GM12878 (cell line): ENCODE results near the gene TTLL6. TPM values are rescaled to one million over a fixed set of nuclear protein-coding genes. Genes with fewer than 3 reads are reported as not detected.
"Not testable (repeated sequence)": the region's sequence is repeated elsewhere in the genome, so short reads cannot be mapped to it uniquely, and the experiment has no call there.

Source experiments
- ATAC-seq: fragments of 200-7000 bp; cut with Tn5 transposase; 3 replicates; pipeline ENCODE4 v1.9.1; 2020; ENCODE audit warnings: mild to moderate bottlenecking, moderate library complexity
- BruUV-seq: library from RNA; stranded (reverse); fragments of 400-500 nt; replicated peaks from 2 replicates; lab custom pipeline; 2021; lab: Mats Ljungman, UMichigan
- CTCF ChIA-PET: fragments of 300-600 bp; sonication (Branson Sonifier 250); formaldehyde crosslinking; extraction: SDS; loops from one replicate; lab custom pipeline; 2021; ENCODE audit warnings: inconsistent platforms; lab: Yijun Ruan, JAX
- POLR2A ChIA-PET: fragments of 350-600 bp; formaldehyde crosslinking; extraction: SDS; loops from one replicate; lab custom pipeline; 2021; ENCODE audit warnings: inconsistent platforms; lab: Charles Lee
- RAD21 ChIA-PET: fragments of 300-600 bp; sonication (Branson Sonifier 250); formaldehyde crosslinking; loops from one replicate; lab custom pipeline; 2023; ENCODE audit warnings: antibody characterized with exemption; ENCODE audit not compliant: unreplicated experiment; lab: Charles Lee
- SMC1A ChIA-PET: fragments of 300-600 bp; sonication (Branson Sonifier 250); formaldehyde crosslinking; loops from one replicate; lab custom pipeline; 2023; ENCODE audit not compliant: unreplicated experiment, uncharacterized antibody; lab: Charles Lee
- DNase-seq: peaks from one replicate; pipeline ENCODE4 v3.0.0-alpha.2; 2011; ENCODE audit warnings: low read depth, low spot score
- FAIRE-seq: peaks from 3 replicates; lab custom pipeline; 2011; peaks lifted over from hg19 to GRCh38; lab: Jason Lieb, UNC
- H2AFZ ChIP-seq: 2 replicates; pipeline ENCODE4 v1.6.0; 2011; ENCODE audit warnings: low read depth, low read length, control low read depth; ENCODE audit not compliant: control insufficient read depth
- H3K27ac ChIP-seq: 2 replicates; pipeline ENCODE4 v1.5.1; 2011; ENCODE audit warnings: control low read depth; ENCODE audit not compliant: control insufficient read depth, insufficient read depth
- H3K27me3 ChIP-seq, 2 experiments: replicated peaks in 1 of 2; 2 replicates each; pipeline versions ENCODE4 v1.6.0 to v1.6.1; 2011; ENCODE audit warnings: low read length in 1 of 2; ENCODE audit not compliant: control insufficient read depth in 2 of 2, insufficient read depth in 2 of 2
- H3K36me3 ChIP-seq, 2 experiments: 2 replicates each; pipeline ENCODE4 v1.5.1; 2011; ENCODE audit warnings: low read length in 1 of 2; ENCODE audit not compliant: control insufficient read depth in 2 of 2, insufficient read depth in 2 of 2
- H3K4me1 ChIP-seq: 2 replicates; pipeline ENCODE4 v1.6.1; 2011; ENCODE audit warnings: mild to moderate bottlenecking, low read length, moderate library complexity, mixed read lengths; ENCODE audit not compliant: control insufficient read depth, insufficient read depth
- H3K4me2 ChIP-seq: 2 replicates; pipeline ENCODE4 v1.6.0; 2011; ENCODE audit warnings: control low read depth; ENCODE audit not compliant: control insufficient read depth, insufficient read depth
- H3K4me3 ChIP-seq: fragments of 200-600 bp; sonication (generic); 2 replicates; pipeline ENCODE4 v1.5.1; 2016
- H3K79me2 ChIP-seq: 2 replicates; pipeline ENCODE4 v1.6.0; 2011; ENCODE audit warnings: low read length; ENCODE audit not compliant: control insufficient read depth, insufficient read depth
- H3K9ac ChIP-seq: 2 replicates; pipeline ENCODE4 v1.8.0; 2011; ENCODE audit warnings: low read length, control low read depth, mixed read lengths; ENCODE audit not compliant: control insufficient read depth, insufficient read depth
- H3K9me3 ChIP-seq: replicated peaks from 3 replicates; pipeline ENCODE4 v1.5.1; 2011; ENCODE audit warnings: mild to moderate bottlenecking, low read length; ENCODE audit not compliant: control insufficient read depth, insufficient read depth
- H4K20me1 ChIP-seq: 2 replicates; pipeline ENCODE4 v1.6.0; 2011; ENCODE audit not compliant: control insufficient read depth, insufficient read depth
- ATF7 ChIP-seq: fragments of 450-650 bp; IDR thresholded peaks from 2 replicates; pipeline ENCODE4 v1.6.1; 2016; ENCODE audit warnings: low read depth, mild to moderate bottlenecking
- CBFB ChIP-seq: IDR thresholded peaks from 2 replicates; pipeline ENCODE4 v1.6.1; 2016; ENCODE audit warnings: antibody characterized with exemption, low read depth
- DPF2 ChIP-seq: fragments of 450-650 bp; IDR thresholded peaks from 2 replicates; pipeline ENCODE4 v1.6.1; 2017; ENCODE audit warnings: mild to moderate bottlenecking
- EED ChIP-seq: sonication (generic); IDR thresholded peaks from 2 replicates; pipeline ENCODE4 v1.6.1; 2016; ENCODE audit warnings: antibody characterized with exemption, low read depth
- EP300 ChIP-seq, 2 experiments: fragments of 150-350 bp in 1 of 2; IDR thresholded peaks; 2 replicates each; pipeline ENCODE4 v1.6.1; 2011 to 2012; ENCODE audit warnings: low read depth in 2 of 2, low read length in 2 of 2, borderline replicate concordance in 1 of 2, improper control_type of control experiment in 1 of 2, inconsistent platforms in 1 of 2; ENCODE audit not compliant: control insufficient read depth in 1 of 2
- IKZF1 ChIP-seq: fragments of 450-650 bp; conservative IDR thresholded peaks from 2 replicates; pipeline ENCODE4 v1.6.1; 2017; ENCODE audit warnings: antibody characterized with exemption, mild to moderate bottlenecking
- IKZF2 ChIP-seq, 2 experiments: fragments of 450-650 bp; IDR thresholded peaks; 2 replicates each; pipeline ENCODE4 v1.6.1; 2017; ENCODE audit warnings: mild to moderate bottlenecking in 2 of 2, moderate library complexity in 2 of 2
- MTA2 ChIP-seq: fragments of 450-650 bp; IDR thresholded peaks from 2 replicates; pipeline ENCODE4 v1.6.1; 2016; ENCODE audit warnings: low read depth, mild to moderate bottlenecking, moderate library complexity
- MTA3 ChIP-seq: IDR thresholded peaks from 2 replicates; pipeline ENCODE4 v1.6.1; 2012; ENCODE audit warnings: low read length, inconsistent platforms, borderline replicate concordance
- NBN ChIP-seq: fragments of 450-650 bp; IDR thresholded peaks from 2 replicates; pipeline ENCODE4 v1.6.1; 2016
- NFIC ChIP-seq: IDR thresholded peaks from 2 replicates; pipeline ENCODE4 v1.6.1; 2012; ENCODE audit warnings: low read depth, mild to moderate bottlenecking, inconsistent platforms, low read length, moderate library complexity
- SMARCA5 ChIP-seq: fragments of 450-650 bp; IDR thresholded peaks from 2 replicates; pipeline ENCODE4 v1.6.1; 2017; ENCODE audit warnings: mild to moderate bottlenecking
- ZNF217 ChIP-seq: fragments of 450-650 bp; IDR thresholded peaks from 2 replicates; pipeline ENCODE4 v1.6.1; 2017; ENCODE audit warnings: antibody characterized with exemption, mild to moderate bottlenecking
- ZNF384 ChIP-seq: IDR thresholded peaks from 2 replicates; pipeline ENCODE4 v1.6.1; 2012; ENCODE audit warnings: low read depth, mild to moderate bottlenecking, low read length, improper control_type of control experiment, borderline replicate concordance
- WGBS: methylation state at CpG from one replicate; pipeline ENCODE4 v1.1.6; 2016; ENCODE audit warnings: low lambda C conversion rate; ENCODE audit not compliant: insufficient replicate concordance, insufficient coverage; ENCODE audit errors: missing lambda C conversion rate; 5-methylcytosine and 5-hydroxymethylcytosine counted together
- in situ Hi-C: fragments of 300-500 bp; cut with MboI; formaldehyde crosslinking; loops from 9 replicates; pipeline ENCODE4 v1.14.3; 2018; ENCODE audit warnings: mixed read lengths
- intact Hi-C: fragments of 100-400 bp; cut with micrococcal nuclease; formaldehyde crosslinking; loops from one replicate; pipeline ENCODE4 v1.14.2; 2022; ENCODE audit not compliant: unreplicated experiment
- polyA plus RNA-seq, 11 experiments: library from polyadenylated mRNA; depleted of rRNA in 4 of 11; unstranded in 6 of 11; stranded (reverse) in 5 of 11; fragments of >200 nt; fragmentation: Nextera tagmentation in 4 of 11; fragmentation: Illumina TruSeq in 1 of 11; extraction: Ambion mirVana in 4 of 11; extraction: Trizol in 1 of 11; gene quantifications; 1 replicate in 1 of 11; 2 replicates in 10 of 11; pipeline versions ENCODE4 v1.2.1 to v1.2.3, GENCODE V29; 2011 to 2016; ENCODE audit warnings: inconsistent platforms in 2 of 11, missing spikeins in 2 of 11, low read depth in 1 of 11
- total RNA-seq, 4 experiments: library from RNA; depleted of rRNA in 3 of 4; stranded (reverse); fragments of >200 nt in 3 of 4; fragmentation: Illumina TruSeq in 1 of 4; extraction: Trizol in 1 of 4; gene quantifications; 2 replicates each; pipeline versions ENCODE4 v1.2.1 to v1.2.3, GENCODE V29; 2013 to 2021
- TF ChIP-seq, protein P1 (sequence below): fragments of 450-650 bp; IDR thresholded peaks from 2 replicates; pipeline ENCODE4 v1.6.1; 2017; ENCODE audit warnings: borderline replicate concordance
- TF ChIP-seq, protein P2 (sequence below): fragments of 450-650 bp; IDR thresholded peaks from 2 replicates; pipeline ENCODE4 v1.6.1; 2016; ENCODE audit warnings: mild to moderate bottlenecking
- TF ChIP-seq, protein P3 (sequence below): fragments of 450-650 bp; conservative IDR thresholded peaks from 2 replicates; pipeline ENCODE4 v1.6.1; 2017; ENCODE audit warnings: mild to moderate bottlenecking, moderate library complexity
- TF ChIP-seq, protein P4 (sequence below): fragments of 450-650 bp; IDR thresholded peaks from 2 replicates; pipeline ENCODE4 v1.6.1; 2017; ENCODE audit warnings: low read depth, mild to moderate bottlenecking, moderate library complexity

The TTLL6 gene
- total and polyA plus RNA-seq, 10 of the 15 experiments (the other 5 are each of a cell fraction or from before 2014, with no cell fraction given) = 0.06 to 0.36 (median 0.13) TPM; not detected in 4

DNA sequence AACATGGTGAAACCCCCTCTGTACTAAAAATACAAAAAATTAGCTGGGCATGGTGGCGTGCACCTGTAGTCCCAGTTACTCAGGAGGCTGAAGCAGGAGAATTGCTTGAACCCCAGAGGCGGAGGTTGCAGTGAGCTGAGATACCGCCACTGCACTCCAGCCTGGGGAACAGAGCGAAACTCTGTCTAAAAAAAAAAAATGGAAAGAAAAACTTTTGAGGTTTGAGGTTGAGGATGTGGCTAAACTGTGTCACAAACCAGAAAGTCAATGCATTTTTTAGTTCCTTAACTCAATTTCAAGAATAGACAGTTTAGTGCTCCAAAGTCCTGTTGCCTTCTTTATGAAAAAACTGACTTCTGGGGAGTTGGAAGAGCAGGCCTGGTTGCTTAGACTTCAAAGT lies 20.4 kb upstream of the TTLL6 start:
- BruUV-seq = not testable (repeated sequence)
- TF ChIP-seq IKZF1 (peak; percentile 43; the same call in 1 of the 2 replicates), MTA2 (peak; percentile 42; the same call in 1 of the 2 replicates), SMARCA5 (peak; percentile 41; the same call in 1 of the 2 replicates), EED (peak; percentile 38; the same call in 1 of the 2 replicates), NBN (peak; percentile 67), ZNF384 (peak; percentile 17; the same call in 1 of the 2 replicates), NFIC (peak; percentile 59; the same call in 1 of the 2 replicates), MTA3 (0 out of 2 replicates have a peak, but pooled peaks have one; percentile 39), ATF7 (0 out of 2 replicates have a peak, but pooled peaks have one; percentile 13), EP300 (IDR thresholded peaks at IDR 0.05; ENCODE audit: borderline replicate concordance in 1 of 2, control insufficient read depth in 1 of 2, low read depth in 2 of 2, low read length in 2 of 2) (0 out of 4 replicates have a peak, but pooled peaks of 1 of the 2 experiments have one; percentile 16), IKZF2 (IDR thresholded peaks at IDR 0.05) (peak; percentile 53 to 77; a peak in 2 of 4 replicates), ZNF217 (peak; percentile 82), DPF2 (peak; percentile 54), CBFB (peak; percentile 72)
- TF ChIP-seq, protein P1, sequence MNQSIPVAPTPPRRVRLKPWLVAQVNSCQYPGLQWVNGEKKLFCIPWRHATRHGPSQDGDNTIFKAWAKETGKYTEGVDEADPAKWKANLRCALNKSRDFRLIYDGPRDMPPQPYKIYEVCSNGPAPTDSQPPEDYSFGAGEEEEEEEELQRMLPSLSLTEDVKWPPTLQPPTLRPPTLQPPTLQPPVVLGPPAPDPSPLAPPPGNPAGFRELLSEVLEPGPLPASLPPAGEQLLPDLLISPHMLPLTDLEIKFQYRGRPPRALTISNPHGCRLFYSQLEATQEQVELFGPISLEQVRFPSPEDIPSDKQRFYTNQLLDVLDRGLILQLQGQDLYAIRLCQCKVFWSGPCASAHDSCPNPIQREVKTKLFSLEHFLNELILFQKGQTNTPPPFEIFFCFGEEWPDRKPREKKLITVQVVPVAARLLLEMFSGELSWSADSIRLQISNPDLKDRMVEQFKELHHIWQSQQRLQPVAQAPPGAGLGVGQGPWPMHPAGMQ = peak; percentile 71; the same call in 1 of the 2 replicates
- TF ChIP-seq, protein P2, sequence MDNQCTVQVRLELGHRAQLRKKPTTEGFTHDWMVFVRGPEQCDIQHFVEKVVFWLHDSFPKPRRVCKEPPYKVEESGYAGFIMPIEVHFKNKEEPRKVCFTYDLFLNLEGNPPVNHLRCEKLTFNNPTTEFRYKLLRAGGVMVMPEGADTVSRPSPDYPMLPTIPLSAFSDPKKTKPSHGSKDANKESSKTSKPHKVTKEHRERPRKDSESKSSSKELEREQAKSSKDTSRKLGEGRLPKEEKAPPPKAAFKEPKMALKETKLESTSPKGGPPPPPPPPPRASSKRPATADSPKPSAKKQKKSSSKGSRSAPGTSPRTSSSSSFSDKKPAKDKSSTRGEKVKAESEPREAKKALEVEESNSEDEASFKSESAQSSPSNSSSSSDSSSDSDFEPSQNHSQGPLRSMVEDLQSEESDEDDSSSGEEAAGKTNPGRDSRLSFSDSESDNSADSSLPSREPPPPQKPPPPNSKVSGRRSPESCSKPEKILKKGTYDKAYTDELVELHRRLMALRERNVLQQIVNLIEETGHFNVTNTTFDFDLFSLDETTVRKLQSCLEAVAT = peak; percentile 86; the same call in 1 of the 2 replicates
- TF ChIP-seq, protein P3, sequence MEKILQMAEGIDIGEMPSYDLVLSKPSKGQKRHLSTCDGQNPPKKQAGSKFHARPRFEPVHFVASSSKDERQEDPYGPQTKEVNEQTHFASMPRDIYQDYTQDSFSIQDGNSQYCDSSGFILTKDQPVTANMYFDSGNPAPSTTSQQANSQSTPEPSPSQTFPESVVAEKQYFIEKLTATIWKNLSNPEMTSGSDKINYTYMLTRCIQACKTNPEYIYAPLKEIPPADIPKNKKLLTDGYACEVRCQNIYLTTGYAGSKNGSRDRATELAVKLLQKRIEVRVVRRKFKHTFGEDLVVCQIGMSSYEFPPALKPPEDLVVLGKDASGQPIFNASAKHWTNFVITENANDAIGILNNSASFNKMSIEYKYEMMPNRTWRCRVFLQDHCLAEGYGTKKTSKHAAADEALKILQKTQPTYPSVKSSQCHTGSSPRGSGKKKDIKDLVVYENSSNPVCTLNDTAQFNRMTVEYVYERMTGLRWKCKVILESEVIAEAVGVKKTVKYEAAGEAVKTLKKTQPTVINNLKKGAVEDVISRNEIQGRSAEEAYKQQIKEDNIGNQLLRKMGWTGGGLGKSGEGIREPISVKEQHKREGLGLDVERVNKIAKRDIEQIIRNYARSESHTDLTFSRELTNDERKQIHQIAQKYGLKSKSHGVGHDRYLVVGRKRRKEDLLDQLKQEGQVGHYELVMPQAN = 0 out of 2 replicates have a peak, but pooled peaks have one; percentile 12
- TF ChIP-seq, protein P4, sequence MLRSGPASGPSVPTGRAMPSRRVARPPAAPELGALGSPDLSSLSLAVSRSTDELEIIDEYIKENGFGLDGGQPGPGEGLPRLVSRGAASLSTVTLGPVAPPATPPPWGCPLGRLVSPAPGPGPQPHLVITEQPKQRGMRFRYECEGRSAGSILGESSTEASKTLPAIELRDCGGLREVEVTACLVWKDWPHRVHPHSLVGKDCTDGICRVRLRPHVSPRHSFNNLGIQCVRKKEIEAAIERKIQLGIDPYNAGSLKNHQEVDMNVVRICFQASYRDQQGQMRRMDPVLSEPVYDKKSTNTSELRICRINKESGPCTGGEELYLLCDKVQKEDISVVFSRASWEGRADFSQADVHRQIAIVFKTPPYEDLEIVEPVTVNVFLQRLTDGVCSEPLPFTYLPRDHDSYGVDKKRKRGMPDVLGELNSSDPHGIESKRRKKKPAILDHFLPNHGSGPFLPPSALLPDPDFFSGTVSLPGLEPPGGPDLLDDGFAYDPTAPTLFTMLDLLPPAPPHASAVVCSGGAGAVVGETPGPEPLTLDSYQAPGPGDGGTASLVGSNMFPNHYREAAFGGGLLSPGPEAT = peak; percentile 72

More for the DNA sequence above, 20.4 kb upstream of the TTLL6 start:
- H4K20me1 ChIP-seq, H3K36me3 ChIP-seq, H3K9me3 ChIP-seq, intact Hi-C loops, in situ Hi-C loops, H2AFZ ChIP-seq, H3K9ac ChIP-seq, H3K27me3 ChIP-seq: not testable (repeated sequence)
- peak; percentile 11 for ATAC-seq
- peak; percentile 27 for FAIRE-seq
- WGBS = 10% methylated on average over 4 of the region's 4 CpGs
- peak; percentile 56 for DNase-seq
- ChIA-PET SMC1A (interaction anchor here (2.0 kb wide), 1 partner anchor 14 kb away, joined by 7 read pairs; no protein-coding TSS in a partner anchor), RAD21 (interaction anchor here (0.8 kb wide), 1 partner anchor 55 kb away, joined by 4 read pairs; the partner anchor contains the start of gene ATP5MC1), CTCF (interaction anchor here (8.2 to 15.9 kb wide), 2 partner anchors 24 to 41 kb away, joined by 47 to 132 read pairs; partner anchors contain the start of gene TTLL6), POLR2A (interaction anchor here (1.2 kb wide), 1 partner anchor 334 kb away, joined by 5 read pairs; no protein-coding TSS in a partner anchor)
- H3K4me2 ChIP-seq = peak overlapping the region; percentile 56
- H3K4me3 ChIP-seq = peak overlapping the region; percentile 17; the same call in 1 of the 2 replicates
- H3K79me2 ChIP-seq = peaks cover 51% of the 10 kb centered on the region
- peak overlapping the region; percentile 47; the same call in 1 of the 2 replicates for H3K27ac ChIP-seq
- peaks cover 57% of the 10 kb centered on the region for H3K4me1 ChIP-seq
